GM12878 (cell line): ENCODE data around the gene VEGFB. TPM values are rescaled to one million over a fixed set of nuclear protein-coding genes. Genes with fewer than 3 reads are reported as not detected.
A peak's percentile ranks its signal among the peaks of the same experiment; 100 is the strongest.

Experiments used
- CEBPB ChIP-seq, 2 experiments: fragments of 150-350 bp in 1 of 2; IDR thresholded peaks; 2 replicates each; pipeline ENCODE4 v1.6.1; 2012 to 2014; ENCODE audit warnings: low read depth in 2 of 2, low read length in 2 of 2, borderline replicate concordance in 1 of 2, inconsistent platforms in 1 of 2
- EGR1 ChIP-seq, 2 experiments: IDR thresholded peaks; 1 replicate in 1 of 2; 2 replicates in 1 of 2; pipeline ENCODE4 v1.6.1; 2011 to 2012; ENCODE audit warnings: low read depth in 2 of 2, low read length in 2 of 2, borderline replicate concordance in 1 of 2, mild to moderate bottlenecking in 1 of 2, moderate library complexity in 1 of 2
- ETV6 ChIP-seq, 2 experiments: fragments of 450-650 bp in 1 of 2; IDR thresholded peaks in 1 of 2; conservative IDR thresholded peaks in 1 of 2; 2 replicates each; pipeline ENCODE4 v1.6.1; 2014; ENCODE audit warnings: antibody characterized with exemption in 1 of 2, borderline replicate concordance in 1 of 2, low read depth in 1 of 2, mild to moderate bottlenecking in 1 of 2, moderate library complexity in 1 of 2
- GATAD2B ChIP-seq: fragments of 450-650 bp; conservative IDR thresholded peaks from 2 replicates; pipeline ENCODE4 v1.6.1; 2017; ENCODE audit warnings: low read depth, mild to moderate bottlenecking, moderate library complexity
- KDM1A ChIP-seq: fragments of 200-600 bp; sonication (generic); IDR thresholded peaks from 2 replicates; pipeline ENCODE4 v1.6.1; 2016; ENCODE audit warnings: borderline replicate concordance
- POLR2A ChIP-seq: IDR thresholded peaks from 2 replicates; pipeline ENCODE4 v1.6.1; 2011; ENCODE audit warnings: low read depth, mild to moderate bottlenecking, low read length
- POLR2AphosphoS2 ChIP-seq: IDR thresholded peaks from 2 replicates; pipeline ENCODE4 v1.6.1; 2011; ENCODE audit warnings: low read depth, mild to moderate bottlenecking, low read length, improper control_type of control experiment, moderate library complexity
- RFX5 ChIP-seq: IDR thresholded peaks from 2 replicates; pipeline ENCODE4 v1.6.1; 2011; ENCODE audit warnings: low read depth, low read length, improper control_type of control experiment
- RUNX3 ChIP-seq: IDR thresholded peaks from 2 replicates; pipeline ENCODE4 v1.6.1; 2012; ENCODE audit warnings: low read length, inconsistent platforms
- SIX5 ChIP-seq: IDR thresholded peaks from 2 replicates; pipeline ENCODE4 v1.6.1; 2011; ENCODE audit warnings: mild to moderate bottlenecking, low read depth, low read length, moderate library complexity; ENCODE audit not compliant: severe bottlenecking
- SMC3 ChIP-seq: IDR thresholded peaks from 2 replicates; pipeline ENCODE4 v1.6.1; 2011; ENCODE audit warnings: low read length, improper control_type of control experiment, borderline replicate concordance
- SREBF1 ChIP-seq: IDR thresholded peaks from 2 replicates; pipeline ENCODE4 v1.6.1; 2012; ENCODE audit warnings: mild to moderate bottlenecking, low read length
- SREBF2 ChIP-seq: IDR thresholded peaks from 2 replicates; pipeline ENCODE4 v1.6.1; 2012; ENCODE audit warnings: mild to moderate bottlenecking, low read length
- ZSCAN29 ChIP-seq: fragments of 450-650 bp; IDR thresholded peaks from 2 replicates; pipeline ENCODE4 v1.6.1; 2017; ENCODE audit warnings: mild to moderate bottlenecking, moderate library complexity
- polyA plus RNA-seq, 11 experiments: library from polyadenylated mRNA; depleted of rRNA in 4 of 11; unstranded in 6 of 11; stranded (reverse) in 5 of 11; fragments of >200 nt; fragmentation: Nextera tagmentation in 4 of 11; fragmentation: Illumina TruSeq in 1 of 11; extraction: Ambion mirVana in 4 of 11; extraction: Trizol in 1 of 11; gene quantifications; 1 replicate in 1 of 11; 2 replicates in 10 of 11; pipeline versions ENCODE4 v1.2.1 to v1.2.3, GENCODE V29; 2011 to 2016; ENCODE audit warnings: inconsistent platforms in 2 of 11, missing spikeins in 2 of 11, low read depth in 1 of 11
- total RNA-seq, 4 experiments: library from RNA; depleted of rRNA in 3 of 4; stranded (reverse); fragments of >200 nt in 3 of 4; fragmentation: Illumina TruSeq in 1 of 4; extraction: Trizol in 1 of 4; gene quantifications; 2 replicates each; pipeline versions ENCODE4 v1.2.1 to v1.2.3, GENCODE V29; 2013 to 2021
- TF ChIP-seq, protein P1 (sequence below): fragments of 450-650 bp; formaldehyde crosslinking; IDR thresholded peaks from 2 replicates; pipeline ENCODE4 v1.5.0; 2022; ENCODE audit warnings: mild to moderate bottlenecking, missing genetic modification characterization
- TF ChIP-seq, protein P2 (sequence below): fragments of 450-650 bp; IDR thresholded peaks from 2 replicates; pipeline ENCODE4 v1.6.1; 2017; ENCODE audit warnings: borderline replicate concordance
- TF ChIP-seq, protein P3 (sequence below): IDR thresholded peaks from 2 replicates; pipeline ENCODE4 v1.6.1; 2012; ENCODE audit warnings: improper control_type of control experiment, low read depth, low read length; ENCODE audit not compliant: insufficient replicate concordance
- TF ChIP-seq, protein P4 (sequence below): fragments of 450-650 bp; IDR thresholded peaks from 2 replicates; pipeline ENCODE4 v1.6.1; 2017; ENCODE audit warnings: mild to moderate bottlenecking

The VEGFB gene
- total and polyA plus RNA-seq, 10 of the 15 experiments (the other 5 are each of a cell fraction or from before 2014, with no cell fraction given): 7.0 to 75.8 (median 20.3) TPM

DNA sequence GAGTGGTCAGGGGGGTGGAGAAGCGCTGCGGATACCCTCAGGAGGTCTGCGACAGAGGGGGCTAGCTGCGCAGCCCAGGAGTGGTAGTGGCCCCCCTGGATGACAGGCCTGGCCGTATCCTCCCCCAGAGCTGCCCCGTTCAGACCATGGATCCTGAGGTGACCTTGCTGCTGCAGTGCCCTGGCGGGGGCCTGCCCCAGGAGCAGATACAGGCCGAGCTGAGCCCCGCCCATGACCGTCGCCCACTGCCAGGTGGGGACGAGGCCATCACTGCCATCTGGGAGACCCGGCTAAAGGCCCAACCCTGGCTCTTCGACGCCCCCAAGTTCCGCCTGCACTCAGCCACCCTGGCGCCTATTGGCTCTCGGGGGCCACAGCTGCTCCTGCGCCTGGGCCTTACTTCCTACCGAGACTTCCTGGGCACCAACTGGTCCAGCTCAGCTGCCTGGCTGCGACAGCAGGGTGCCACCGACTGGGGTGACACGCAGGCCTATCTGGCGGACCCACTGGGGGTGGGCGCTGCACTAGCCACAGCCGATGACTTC, 7.8 kb upstream of the VEGFB start (continued):
- no peak for TF ChIP-seq SMC3
- TF ChIP-seq CEBPB (IDR thresholded peaks at IDR 0.05; ENCODE audit: borderline replicate concordance in 1 of 2, low read depth in 2 of 2, low read length in 2 of 2): no peak
- no peak; the same call in 1 of the 2 replicates for TF ChIP-seq RUNX3
- TF ChIP-seq, protein P1, sequence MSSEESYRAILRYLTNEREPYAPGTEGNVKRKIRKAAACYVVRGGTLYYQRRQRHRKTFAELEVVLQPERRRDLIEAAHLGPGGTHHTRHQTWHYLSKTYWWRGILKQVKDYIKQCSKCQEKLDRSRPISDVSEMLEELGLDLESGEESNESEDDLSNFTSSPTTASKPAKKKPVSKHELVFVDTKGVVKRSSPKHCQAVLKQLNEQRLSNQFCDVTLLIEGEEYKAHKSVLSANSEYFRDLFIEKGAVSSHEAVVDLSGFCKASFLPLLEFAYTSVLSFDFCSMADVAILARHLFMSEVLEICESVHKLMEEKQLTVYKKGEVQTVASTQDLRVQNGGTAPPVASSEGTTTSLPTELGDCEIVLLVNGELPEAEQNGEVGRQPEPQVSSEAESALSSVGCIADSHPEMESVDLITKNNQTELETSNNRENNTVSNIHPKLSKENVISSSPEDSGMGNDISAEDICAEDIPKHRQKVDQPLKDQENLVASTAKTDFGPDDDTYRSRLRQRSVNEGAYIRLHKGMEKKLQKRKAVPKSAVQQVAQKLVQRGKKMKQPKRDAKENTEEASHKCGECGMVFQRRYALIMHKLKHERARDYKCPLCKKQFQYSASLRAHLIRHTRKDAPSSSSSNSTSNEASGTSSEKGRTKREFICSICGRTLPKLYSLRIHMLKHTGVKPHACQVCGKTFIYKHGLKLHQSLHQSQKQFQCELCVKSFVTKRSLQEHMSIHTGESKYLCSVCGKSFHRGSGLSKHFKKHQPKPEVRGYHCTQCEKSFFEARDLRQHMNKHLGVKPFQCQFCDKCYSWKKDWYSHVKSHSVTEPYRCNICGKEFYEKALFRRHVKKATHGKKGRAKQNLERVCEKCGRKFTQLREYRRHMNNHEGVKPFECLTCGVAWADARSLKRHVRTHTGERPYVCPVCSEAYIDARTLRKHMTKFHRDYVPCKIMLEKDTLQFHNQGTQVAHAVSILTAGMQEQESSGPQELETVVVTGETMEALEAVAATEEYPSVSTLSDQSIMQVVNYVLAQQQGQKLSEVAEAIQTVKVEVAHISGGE (CRISPR knock-in tag): no peak
- TF ChIP-seq, protein P2, sequence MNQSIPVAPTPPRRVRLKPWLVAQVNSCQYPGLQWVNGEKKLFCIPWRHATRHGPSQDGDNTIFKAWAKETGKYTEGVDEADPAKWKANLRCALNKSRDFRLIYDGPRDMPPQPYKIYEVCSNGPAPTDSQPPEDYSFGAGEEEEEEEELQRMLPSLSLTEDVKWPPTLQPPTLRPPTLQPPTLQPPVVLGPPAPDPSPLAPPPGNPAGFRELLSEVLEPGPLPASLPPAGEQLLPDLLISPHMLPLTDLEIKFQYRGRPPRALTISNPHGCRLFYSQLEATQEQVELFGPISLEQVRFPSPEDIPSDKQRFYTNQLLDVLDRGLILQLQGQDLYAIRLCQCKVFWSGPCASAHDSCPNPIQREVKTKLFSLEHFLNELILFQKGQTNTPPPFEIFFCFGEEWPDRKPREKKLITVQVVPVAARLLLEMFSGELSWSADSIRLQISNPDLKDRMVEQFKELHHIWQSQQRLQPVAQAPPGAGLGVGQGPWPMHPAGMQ: no peak
- peak; percentile 70 for TF ChIP-seq POLR2A
- no peak for TF ChIP-seq RFX5
- no peak for TF ChIP-seq POLR2AphosphoS2
- TF ChIP-seq ZSCAN29: no peak
- TF ChIP-seq GATAD2B: peak; percentile 38; the same call in 1 of the 2 replicates
- TF ChIP-seq SREBF1: no peak
- TF ChIP-seq KDM1A: no peak
- no peak for TF ChIP-seq SIX5
- TF ChIP-seq EGR1 (IDR thresholded peaks at IDR 0.05; ENCODE audit: borderline replicate concordance in 1 of 2, low read depth in 2 of 2, low read length in 2 of 2): peak in 1 of 2 experiments; percentile 52; a peak in 1 of 3 replicates
- peak in 1 of 2 experiments; percentile 28; a peak in 1 of 4 replicates for TF ChIP-seq ETV6 (conservative IDR thresholded peaks at IDR 0.05 in 1 of 2, IDR thresholded peaks at IDR 0.05 in 1 of 2; ENCODE audit: borderline replicate concordance in 1 of 2, low read depth in 1 of 2)
- TF ChIP-seq, protein P3, sequence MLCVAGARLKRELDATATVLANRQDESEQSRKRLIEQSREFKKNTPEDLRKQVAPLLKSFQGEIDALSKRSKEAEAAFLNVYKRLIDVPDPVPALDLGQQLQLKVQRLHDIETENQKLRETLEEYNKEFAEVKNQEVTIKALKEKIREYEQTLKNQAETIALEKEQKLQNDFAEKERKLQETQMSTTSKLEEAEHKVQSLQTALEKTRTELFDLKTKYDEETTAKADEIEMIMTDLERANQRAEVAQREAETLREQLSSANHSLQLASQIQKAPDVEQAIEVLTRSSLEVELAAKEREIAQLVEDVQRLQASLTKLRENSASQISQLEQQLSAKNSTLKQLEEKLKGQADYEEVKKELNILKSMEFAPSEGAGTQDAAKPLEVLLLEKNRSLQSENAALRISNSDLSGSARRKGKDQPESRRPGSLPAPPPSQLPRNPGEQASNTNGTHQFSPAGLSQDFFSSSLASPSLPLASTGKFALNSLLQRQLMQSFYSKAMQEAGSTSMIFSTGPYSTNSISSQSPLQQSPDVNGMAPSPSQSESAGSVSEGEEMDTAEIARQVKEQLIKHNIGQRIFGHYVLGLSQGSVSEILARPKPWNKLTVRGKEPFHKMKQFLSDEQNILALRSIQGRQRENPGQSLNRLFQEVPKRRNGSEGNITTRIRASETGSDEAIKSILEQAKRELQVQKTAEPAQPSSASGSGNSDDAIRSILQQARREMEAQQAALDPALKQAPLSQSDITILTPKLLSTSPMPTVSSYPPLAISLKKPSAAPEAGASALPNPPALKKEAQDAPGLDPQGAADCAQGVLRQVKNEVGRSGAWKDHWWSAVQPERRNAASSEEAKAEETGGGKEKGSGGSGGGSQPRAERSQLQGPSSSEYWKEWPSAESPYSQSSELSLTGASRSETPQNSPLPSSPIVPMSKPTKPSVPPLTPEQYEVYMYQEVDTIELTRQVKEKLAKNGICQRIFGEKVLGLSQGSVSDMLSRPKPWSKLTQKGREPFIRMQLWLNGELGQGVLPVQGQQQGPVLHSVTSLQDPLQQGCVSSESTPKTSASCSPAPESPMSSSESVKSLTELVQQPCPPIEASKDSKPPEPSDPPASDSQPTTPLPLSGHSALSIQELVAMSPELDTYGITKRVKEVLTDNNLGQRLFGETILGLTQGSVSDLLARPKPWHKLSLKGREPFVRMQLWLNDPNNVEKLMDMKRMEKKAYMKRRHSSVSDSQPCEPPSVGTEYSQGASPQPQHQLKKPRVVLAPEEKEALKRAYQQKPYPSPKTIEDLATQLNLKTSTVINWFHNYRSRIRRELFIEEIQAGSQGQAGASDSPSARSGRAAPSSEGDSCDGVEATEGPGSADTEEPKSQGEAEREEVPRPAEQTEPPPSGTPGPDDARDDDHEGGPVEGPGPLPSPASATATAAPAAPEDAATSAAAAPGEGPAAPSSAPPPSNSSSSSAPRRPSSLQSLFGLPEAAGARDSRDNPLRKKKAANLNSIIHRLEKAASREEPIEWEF: no peak
- TF ChIP-seq, protein P4, sequence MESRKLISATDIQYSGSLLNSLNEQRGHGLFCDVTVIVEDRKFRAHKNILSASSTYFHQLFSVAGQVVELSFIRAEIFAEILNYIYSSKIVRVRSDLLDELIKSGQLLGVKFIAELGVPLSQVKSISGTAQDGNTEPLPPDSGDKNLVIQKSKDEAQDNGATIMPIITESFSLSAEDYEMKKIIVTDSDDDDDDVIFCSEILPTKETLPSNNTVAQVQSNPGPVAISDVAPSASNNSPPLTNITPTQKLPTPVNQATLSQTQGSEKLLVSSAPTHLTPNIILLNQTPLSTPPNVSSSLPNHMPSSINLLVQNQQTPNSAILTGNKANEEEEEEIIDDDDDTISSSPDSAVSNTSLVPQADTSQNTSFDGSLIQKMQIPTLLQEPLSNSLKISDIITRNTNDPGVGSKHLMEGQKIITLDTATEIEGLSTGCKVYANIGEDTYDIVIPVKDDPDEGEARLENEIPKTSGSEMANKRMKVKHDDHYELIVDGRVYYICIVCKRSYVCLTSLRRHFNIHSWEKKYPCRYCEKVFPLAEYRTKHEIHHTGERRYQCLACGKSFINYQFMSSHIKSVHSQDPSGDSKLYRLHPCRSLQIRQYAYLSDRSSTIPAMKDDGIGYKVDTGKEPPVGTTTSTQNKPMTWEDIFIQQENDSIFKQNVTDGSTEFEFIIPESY: no peak
- TF ChIP-seq SREBF2: no peak
